GM23248 (cell line): ENCODE data around the gene INSIG2.

Experiments
- EZH2 ChIP-seq: fragments of 200-600 bp; sonication (generic); IDR thresholded peaks from 2 replicates; pipeline ENCODE4 v1.6.1; 2018; ENCODE audit warnings: antibody characterized with exemption, mild to moderate bottlenecking; ENCODE audit not compliant: insufficient read depth, poor library complexity, severe bottlenecking
- EZH2phosphoT487 ChIP-seq: fragments of 200-600 bp; sonication (generic); IDR thresholded peaks from 2 replicates; pipeline ENCODE4 v1.6.1; 2018; ENCODE audit warnings: antibody characterized with exemption, moderate library complexity, mild to moderate bottlenecking, low read depth; ENCODE audit not compliant: insufficient read depth

DNA sequence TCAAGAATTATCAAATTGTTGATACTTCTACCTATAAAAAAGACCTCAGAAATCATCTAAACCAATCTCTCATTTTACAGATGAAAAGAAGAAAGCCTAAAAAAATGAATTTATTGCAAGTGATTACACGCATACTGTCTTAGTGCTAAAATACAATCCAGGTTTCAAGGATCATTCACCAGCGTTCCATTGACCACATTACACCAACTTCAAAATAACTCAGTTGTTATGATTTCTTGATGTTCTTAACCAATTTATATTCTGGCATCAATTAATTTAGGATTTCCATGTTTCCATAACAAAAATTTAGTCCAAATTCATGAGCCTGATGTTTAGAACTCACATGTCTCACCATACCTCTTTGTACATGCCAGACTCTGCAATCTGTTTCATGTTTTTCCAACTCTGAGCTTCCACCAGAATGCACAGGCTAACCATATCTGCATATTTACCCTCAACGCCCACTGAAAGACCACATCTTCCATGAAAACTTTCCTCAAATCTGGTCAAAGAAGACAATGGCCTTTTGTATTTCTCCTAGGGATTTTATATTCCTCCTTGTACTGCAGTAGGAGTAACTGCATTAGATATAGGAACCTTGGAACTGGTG lies 2.1 kb upstream of the INSIG2 start:
- TF ChIP-seq EZH2 (no peak), EZH2phosphoT487 (no peak)
